HG03175 (cell line): ENCODE results near the gene PRDX6.
"Not testable (repeated sequence)": the region's sequence is repeated elsewhere in the genome, so short reads cannot be mapped to it uniquely, and the experiment has no call there.

Experiments used
- ATAC-seq: cut with Tn5 transposase; IDR thresholded peaks from one replicate; pipeline ENCODE4 v1.9.1; 2021; ENCODE audit warnings: mild to moderate bottlenecking, moderate library complexity; ENCODE audit not compliant: unreplicated experiment

The PRDX6 gene, protein sequence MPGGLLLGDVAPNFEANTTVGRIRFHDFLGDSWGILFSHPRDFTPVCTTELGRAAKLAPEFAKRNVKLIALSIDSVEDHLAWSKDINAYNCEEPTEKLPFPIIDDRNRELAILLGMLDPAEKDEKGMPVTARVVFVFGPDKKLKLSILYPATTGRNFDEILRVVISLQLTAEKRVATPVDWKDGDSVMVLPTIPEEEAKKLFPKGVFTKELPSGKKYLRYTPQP

DNA sequence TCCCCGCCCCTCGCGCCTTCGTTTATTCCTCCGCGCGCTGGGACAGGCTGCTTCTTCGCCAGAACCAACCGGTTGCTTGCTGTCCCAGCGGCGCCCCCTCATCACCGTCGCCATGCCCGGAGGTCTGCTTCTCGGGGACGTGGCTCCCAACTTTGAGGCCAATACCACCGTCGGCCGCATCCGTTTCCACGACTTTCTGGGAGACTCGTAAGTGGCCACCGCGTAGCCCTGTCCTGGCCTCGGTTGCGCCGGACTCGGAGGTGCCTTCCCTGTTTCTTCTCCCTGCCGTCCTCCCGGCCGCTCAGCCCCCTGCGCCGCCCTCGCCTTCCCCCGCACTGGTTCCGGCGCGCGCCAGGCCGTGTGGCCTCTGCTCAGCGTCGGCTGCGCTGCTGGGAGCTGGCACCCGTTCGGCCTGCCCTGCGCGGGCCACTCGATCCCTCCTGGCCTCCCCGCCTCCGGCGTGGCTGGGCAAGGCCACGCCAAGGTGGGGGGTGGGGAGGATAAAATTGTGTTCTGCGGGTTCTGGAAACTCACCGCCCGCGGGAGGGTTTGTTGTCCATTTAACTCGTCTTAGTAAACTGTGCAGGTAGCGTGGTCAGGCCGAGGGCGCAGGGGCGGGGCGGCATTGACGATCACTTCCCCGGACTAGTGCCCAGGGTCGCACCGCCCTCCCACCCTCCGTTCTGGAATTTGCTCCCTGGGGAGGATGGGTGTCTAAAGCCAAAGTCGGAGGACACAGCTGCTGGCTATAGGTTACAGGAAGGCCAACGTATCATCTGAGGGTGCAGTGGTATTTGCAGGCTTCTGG is at the start of gene PRDX6:
Gene PRDX6 (plus strand): TSS at position 50 of the 808 bp plus-strand sequence. CDS start 63 bp downstream, at position 113.
- peak; percentile 54 for ATAC-seq

DNA sequence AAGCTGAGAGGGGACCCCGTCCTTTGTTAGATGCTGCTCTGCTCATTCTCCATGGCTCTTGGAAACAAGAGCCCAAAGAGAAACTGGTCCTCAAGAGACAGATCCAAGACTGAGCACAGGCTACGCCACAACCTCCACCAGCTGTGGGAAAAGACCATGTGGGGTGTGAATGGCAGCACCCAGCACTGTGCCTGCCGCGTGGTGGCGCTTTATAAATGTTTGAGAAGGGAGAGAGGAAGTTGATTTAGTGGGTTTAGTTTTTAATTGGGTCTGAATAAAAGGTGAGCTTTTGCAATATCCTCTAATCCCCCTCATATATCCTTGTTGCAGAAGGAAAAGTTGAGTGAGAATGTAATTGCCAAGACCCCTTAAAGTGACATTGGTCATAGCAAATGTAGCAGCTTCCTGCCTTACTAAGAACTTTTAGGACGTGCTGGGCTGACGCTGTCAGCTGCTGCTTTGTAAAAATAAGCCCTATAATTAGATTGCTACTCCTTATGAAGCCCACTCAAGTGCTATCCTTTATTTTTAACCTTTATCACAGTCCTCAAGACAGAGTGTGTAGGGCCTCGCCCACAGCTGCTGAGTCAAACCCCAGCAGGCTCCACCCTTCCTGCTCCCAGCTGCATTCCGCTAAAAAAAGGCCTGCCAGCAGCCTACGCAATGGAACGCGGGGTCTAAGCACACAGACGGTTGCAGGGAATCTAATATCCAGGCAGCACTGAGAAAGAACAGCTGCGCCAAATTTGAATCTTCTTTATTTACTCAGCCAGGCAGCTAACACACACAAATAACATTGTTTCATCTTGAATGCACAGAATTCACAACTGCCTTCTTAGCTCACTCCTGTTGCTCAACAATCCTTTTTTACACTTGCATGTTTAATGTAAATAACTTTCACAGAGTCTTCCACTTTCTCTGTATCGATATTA is 47.4 kb upstream of the PRDX6 start:
- peak; percentile 78 for ATAC-seq

DNA sequence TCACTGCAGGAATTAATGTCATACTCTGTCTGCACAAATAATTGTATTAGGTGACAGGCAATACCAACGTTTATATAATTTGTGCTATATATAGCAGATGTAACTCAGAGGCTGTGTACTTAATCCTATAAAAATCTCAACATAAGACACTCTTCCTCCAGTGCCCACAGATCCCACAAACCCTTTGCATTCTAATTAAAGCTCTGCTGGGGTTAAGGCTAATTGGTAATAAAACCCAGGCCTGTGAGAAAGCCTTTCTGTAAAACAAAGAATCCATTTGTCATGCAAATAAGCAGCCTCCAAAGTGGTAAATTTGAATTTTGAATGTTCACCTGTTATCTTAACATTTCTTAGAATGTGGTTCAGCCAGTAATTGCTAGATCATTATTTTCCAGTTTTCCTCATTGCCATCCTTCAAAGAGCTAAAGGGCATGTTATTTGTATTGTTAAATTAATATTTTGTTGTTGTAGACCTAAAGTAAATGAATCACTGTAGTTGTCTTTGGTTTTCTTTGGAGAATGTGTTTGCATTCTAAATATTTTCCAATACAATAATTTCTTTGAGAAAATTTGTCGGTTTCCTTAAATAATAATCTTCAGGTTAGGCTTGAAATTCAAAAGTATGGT is 46.3 kb upstream of the PRDX6 start:
- no peak for ATAC-seq

DNA sequence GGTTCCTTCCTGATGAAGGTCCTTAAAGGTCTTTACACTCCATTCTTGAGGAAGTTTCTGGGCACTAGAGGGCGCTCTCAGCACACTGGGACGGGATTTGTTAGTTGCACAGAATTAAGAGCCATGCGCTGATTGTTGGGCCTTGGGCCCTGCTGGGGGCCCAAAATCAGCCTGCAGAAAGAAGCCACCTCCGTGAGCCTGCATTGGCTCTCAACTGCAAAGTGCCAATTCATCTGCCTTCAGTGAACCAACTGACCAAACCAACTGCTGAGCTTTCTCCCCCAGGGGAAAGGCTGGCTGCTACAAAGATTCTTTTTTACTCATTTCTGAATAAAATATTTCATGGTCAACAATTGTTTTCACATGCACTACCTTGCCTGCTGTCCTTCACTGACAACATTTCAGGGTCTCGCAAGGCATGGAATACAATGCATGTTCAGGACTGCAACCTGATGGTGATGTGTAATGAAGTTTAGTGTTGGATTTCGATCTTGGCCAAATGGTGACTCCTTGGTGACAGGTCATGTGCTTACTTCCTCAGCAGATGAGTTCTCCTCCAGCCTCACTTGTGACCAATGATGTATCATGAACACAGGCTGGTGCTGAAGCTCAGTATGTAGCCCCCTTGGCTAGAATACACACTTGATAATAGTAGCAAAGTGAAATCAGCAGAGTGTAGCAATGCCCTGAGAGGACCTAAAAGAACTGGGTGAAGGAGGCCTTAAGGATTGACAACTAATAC is 45.7 kb upstream of the PRDX6 start:
- peak; percentile 71 for ATAC-seq

DNA sequence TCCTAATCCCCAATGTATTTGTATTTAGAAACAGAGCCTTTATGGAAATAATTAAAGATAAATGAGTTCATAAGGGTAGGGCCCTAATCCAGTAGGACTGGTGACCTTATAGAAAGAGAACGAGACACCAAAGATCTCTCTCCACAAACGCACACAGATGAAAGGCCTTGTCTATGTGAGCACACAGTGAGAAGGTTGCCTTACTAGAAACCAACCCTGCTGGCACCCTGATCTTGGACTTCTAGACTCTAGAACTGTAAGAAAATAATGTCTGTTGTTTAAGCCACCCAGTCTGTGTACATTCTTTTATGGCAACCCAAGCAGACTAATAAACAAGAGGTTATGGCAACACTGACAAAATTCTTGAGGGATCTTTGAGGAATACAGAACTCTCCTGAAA is 44.8 kb upstream of the PRDX6 start:
- no peak for ATAC-seq

DNA sequence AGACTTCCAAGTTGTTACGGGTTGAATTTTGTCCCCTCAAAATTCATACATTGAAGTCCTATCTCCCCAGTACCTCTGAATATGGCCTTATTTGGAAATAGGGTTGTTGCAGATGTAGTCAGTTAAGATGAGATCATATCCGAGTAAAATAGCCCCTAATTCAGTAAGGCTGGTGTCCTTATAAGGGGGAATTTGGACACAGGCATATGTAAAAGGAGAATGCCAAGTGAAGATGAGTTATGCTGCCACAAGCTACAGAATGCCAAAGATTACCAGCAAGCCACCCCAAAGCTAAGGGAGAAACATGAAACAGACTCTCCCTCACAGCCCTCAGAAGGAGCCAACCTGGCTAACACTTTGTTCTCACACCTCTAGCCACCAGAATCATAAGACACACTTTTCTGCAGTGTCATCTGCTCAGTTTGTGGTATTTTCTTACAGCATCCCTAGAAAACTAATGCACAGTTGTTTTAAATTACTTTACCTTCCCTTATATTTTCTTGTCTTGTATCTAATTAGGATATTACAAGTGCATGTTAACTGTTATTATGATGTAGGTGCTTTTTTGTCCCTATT is 43.3 kb upstream of the PRDX6 start:
- no peak for ATAC-seq

DNA sequence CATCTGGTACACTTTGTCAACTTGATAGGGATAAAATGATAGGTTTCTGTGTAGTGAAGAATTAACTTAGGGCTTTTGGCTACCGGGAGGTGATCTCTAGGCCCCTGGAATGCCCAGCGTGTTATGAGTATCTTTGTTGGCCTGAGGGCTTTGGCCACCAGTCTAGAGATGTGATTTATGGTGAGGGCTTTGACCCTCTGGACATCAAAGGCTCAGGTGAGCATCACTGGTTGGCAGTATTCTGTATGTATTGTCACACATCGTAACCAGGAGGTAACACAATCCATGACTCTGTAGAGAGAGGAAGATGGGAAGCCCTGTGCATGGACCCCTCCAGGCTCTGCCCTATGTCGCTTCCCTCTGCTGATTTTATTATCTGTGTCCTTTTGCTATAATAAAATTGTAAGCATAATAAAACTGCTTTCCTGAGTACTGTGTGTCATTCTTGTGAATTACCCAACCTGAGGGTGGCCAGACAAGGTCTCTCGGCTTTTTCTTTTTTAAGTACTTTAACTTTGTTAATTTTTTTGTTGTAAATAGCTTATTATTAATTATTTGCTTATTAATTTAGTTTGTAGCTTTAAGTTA is 40.2 kb upstream of the PRDX6 start:
- no peak for ATAC-seq

DNA sequence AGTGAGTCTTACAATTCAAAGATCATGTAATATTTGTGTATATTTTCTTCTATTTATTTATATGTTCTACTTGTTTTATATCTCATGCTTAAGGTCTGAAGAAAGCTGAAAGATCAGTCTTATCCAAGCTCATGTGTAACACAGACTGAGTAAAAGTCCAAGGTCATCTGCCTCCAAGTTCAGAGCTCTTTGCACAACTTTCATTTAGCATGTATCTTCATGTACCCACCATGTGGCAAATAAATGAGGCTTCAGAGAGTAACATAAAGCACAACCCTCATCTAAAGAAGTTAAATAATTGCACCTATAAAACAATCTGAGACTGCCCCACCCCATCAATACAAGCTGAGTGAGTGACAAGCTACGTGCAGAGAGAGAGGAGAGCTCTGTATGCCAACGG is 38.5 kb upstream of the PRDX6 start:
- ATAC-seq, result no peak

DNA sequence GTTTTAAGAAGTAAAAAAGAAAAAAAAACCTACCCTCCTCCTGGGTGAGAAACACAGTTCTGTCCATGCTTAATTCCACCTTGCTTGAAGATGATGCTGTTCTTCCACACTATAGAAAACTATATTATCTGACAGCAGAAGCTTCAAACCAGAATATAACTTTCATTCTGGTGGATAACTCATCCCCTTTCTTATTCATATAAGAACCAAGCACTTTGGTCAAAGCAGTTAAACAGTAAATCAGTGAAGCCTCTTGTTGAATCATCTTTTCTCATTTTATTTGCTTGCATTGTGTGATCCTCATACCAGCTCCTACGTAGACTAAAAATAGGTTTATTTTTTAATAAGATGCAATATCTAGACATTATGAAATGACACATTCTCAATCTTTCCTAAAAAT is 36.7 kb upstream of the PRDX6 start:
- ATAC-seq, result no peak

DNA sequence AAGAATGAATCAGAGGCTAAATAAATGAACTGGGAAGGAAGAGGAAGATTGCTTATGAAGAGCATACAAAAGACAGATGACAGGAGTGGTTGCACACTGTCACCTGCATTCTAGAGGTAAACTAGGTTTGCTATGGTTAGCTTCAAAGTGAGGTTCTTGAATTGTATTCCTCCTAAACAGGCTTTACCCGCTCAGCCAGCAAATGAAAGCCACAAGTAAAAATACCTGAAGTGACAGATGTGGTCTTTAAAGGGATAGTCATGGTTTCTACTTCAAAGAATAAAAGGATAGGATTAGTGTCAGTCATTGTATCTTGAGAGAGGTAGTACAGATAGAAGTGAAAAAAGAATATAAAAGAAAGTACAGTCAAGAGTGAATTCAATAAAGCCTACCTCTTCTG is 32.4 kb upstream of the PRDX6 start:
- ATAC-seq, result no peak

DNA sequence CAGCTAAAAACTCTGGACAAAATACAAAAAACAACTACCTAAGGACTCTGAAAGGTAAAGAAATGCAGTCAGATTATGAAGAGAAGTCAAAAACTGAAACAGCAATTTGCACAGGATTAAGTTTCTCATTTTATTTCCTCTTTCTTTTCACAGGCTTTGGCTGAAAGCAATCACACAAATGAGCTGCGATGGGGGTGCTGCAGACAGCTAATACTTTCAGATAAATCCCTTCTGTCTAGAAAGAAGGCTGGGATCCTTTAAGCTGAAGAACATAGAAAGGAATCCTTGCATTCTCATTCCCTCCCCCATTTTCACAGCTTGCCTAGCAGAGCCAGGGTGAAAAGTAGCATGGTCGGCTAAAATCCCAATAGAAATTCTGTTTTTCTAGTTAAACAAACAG is 32.0 kb upstream of the PRDX6 start:
- ATAC-seq, result no peak

DNA sequence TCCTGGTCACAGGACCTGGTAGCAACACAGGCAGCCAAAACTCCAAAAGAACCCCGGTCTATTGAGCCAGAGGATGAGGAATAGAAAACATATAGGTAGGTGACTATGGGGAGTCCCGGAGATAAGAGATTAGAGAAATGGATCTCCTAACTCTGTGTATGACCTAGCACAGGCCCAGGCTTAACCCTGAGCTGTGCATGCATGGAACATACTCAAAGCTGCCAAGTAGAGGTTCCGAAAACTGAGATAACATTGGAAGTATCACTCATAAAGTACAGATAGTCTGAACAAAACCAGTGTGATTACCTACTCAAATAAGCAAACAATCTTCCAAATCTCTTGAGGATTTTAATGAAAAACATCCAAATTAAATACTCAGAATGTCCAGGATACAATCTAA is 31.5 kb upstream of the PRDX6 start:
- ATAC-seq, result no peak

DNA sequence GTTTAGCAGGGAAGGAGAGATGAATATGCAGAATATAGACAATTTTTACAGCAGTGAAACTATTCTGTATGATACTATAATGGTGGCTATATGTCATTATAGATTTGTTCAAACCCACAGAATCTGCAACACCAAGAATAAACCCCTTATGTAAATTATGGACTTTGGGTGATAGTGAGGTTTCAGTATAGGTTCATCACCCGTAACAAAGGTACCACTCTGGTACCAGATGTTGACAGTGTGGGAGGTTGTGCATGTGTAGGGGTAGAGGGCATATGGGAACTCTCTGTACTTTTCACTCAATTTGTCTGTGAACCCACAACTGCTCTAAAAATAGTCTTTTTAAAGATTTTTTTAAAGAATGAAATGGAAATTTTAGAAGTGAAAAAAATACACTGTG is 29.9 kb upstream of the PRDX6 start:
- no peak for ATAC-seq

DNA sequence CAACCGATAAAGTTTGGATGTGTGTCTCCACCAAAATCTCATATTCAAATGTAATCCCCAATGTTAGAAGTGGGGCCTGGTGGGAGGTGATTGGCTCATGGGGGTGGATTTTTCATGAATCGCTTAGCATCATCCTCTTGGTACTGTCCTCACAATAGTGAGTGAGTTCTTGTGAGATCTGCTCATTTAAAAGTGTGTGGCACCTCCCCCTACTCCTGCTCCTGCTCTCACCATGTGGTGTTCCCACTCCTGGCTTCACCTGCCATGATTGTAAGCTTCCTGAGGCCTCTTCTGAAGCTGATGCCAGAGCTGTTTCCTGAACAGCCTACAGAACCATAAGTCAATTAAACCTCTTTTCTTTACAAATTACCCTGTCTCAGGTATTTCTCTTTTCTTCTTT is 28.2 kb upstream of the PRDX6 start:
- ATAC-seq, result no peak

DNA sequence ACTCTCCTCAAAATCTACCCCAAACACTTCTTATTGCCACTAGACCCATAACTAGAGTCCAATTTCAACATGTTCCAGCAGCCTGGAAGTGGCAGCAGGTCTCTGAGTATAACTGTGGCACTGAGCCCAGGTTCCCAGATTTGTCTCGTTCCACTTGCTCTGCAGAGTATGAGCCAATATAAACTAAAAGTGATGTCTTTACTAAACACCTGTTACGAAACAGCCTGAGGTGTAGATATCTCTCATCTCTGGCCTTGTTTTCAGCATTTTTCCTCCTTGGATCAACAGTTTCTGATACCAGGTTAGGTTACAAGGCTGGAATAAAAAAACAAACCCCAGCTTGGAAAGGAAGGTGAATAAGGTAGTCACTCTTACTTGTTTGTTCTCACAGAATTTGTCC is 25.2 kb upstream of the PRDX6 start:
- ATAC-seq, result no peak

DNA sequence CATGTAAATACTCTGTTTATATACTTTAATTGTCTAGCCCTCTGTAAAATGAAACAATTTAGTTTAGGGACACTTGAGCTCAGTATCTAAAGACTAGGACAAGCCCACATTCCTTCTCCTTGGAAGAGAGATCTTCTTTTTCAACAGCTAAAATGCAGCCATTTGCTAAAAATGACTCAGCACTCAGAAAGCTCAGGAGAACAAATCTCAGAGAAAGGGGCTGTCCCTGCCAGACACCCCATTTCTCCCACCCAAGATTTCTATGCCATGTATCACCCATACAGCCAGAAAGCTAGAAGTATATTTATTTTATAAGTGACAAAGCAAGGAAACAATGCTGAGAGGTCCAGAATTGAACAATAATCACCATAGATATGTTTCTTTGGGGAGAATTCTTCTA is 23.2 kb upstream of the PRDX6 start:
- no peak for ATAC-seq

DNA sequence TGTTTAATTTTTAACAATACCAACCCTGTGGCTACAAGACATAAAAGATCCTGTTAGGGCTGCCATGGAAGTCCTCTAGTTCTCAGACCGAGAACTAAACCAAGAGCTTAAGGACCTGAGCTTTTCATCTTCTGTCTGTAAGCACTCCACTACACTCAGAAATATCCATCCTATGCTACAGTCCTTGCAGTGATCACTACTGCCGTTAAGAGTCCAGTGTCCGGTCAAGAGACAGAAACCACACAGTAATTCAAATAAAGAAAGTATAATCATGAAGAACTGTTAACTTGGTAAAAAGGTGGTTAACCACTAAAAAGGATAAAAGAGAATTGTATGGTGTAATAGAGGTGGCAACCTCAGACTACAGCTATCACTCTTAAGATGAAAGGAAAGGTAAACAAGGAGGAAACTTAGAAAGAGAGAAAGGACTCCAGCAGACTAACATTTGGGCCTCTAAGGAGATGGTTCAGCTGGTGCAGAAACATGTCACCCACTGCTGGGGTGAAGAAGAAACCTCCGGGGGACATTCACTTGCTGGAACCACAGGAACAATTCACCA is 22.1 kb upstream of the PRDX6 start:
- no peak for ATAC-seq

DNA sequence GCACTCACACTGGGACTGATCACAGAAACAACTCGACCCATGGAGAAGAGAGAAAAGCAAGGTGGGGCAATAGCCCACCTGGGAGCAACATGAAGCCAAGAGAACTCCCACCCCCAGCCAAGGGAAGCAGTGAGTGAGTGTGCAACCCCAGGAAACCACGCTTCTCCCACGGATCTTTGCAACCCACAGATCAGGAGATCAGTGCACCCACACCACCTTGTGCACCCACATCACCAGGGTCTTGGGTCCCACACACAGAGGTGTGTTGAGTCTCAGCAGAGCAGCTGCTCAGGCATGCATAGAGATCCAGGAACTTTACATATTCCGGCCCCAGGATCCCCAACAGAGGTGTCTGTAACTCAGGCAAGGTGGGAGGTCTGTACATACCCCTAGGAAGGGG is 17.2 kb upstream of the PRDX6 start:
- ATAC-seq, result no peak

DNA sequence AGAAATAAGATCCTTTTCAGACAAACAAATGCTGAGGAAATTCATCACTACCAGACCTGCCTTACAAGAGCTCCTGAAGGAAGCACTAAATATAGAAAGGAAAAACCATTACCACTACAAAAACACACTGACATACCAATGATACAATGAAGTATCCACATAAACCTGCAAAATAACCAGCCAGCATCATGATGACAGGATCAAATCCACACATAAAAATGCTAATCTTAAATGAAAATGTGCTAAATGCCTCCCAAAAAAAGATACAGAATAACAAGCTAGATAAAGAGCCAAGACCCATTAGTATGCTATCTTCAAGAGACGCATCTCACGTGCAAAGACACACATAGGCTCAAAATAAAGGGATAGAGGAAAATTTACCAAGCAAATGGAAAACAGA is 14.5 kb upstream of the PRDX6 start:
- not testable (repeated sequence) for ATAC-seq
